OCI-LY1 (cell line): ENCODE results near the gene NDFIP1.

Experiments
- EZH2 ChIP-seq: fragments of 200-600 bp; sonication (generic), shearing (Covaris generic); IDR thresholded peaks from 2 replicates; pipeline ENCODE4 v1.8.0; 2017; ENCODE audit warnings: borderline replicate concordance, mixed run types, mild to moderate bottlenecking, antibody characterized with exemption, low read length, moderate library complexity, mixed read lengths
- TF ChIP-seq, protein P1 (sequence below): fragments of 200-600 bp; sonication (generic), shearing (Covaris generic); IDR thresholded peaks from 2 replicates; pipeline ENCODE4 v1.5.1; 2017; ENCODE audit warnings: mild to moderate bottlenecking, antibody characterized with exemption, low read length, moderate library complexity, mixed read lengths

DNA sequence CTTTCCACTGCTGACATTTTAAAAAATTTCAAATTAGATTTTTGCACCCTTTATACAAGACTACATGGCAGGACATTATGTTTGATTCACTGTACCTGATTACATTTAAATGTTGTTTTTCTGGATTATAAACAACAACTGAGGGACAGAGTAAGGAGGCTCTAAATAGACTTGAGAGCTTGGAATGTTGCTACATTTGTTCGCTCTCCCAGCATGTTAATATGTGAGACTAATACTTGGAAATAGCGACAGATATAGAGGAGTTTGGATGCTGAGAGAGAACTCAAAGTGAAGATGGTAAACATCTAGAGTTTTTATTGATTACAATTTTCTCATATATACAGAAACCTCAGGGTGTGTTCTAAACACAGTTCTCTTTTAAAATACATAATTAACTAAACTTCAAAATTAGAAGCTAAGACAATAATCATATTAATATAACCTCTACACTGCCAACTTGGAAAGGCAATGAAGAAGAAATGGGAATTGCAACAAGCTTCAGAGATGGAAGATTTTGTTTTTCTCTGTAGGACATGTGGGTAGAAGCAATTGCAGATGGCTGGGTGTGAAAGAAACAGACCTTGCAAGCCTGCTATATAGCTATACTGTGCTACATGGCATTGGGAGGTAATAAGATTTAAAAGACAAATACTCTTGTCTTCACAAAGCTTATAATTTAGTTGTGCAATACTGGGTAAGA, 1.4 kb upstream of the NDFIP1 start:
- TF ChIP-seq, protein P1, sequence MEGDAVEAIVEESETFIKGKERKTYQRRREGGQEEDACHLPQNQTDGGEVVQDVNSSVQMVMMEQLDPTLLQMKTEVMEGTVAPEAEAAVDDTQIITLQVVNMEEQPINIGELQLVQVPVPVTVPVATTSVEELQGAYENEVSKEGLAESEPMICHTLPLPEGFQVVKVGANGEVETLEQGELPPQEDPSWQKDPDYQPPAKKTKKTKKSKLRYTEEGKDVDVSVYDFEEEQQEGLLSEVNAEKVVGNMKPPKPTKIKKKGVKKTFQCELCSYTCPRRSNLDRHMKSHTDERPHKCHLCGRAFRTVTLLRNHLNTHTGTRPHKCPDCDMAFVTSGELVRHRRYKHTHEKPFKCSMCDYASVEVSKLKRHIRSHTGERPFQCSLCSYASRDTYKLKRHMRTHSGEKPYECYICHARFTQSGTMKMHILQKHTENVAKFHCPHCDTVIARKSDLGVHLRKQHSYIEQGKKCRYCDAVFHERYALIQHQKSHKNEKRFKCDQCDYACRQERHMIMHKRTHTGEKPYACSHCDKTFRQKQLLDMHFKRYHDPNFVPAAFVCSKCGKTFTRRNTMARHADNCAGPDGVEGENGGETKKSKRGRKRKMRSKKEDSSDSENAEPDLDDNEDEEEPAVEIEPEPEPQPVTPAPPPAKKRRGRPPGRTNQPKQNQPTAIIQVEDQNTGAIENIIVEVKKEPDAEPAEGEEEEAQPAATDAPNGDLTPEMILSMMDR = no peak
- no peak for TF ChIP-seq EZH2
